CD14-positive monocyte (primary cell): ENCODE data around the gene CYB561D1. TPM values are rescaled to one million over a fixed set of nuclear protein-coding genes. Genes with fewer than 3 reads are reported as not detected.

Experiments
- DNase-seq, 3 donors: peaks; one replicate each; pipeline ENCODE4 v3.0.0-alpha.2; 2011 to 2022
- H2AFZ ChIP-seq: 2 replicates; pipeline ENCODE4 v1.6.0; 2012; ENCODE audit warnings: mild to moderate bottlenecking, low read depth, low read length, inconsistent platforms; ENCODE audit not compliant: insufficient read depth, poor library complexity, severe bottlenecking
- H3K27ac ChIP-seq, 2 donors: 1 replicate in 1 of 2; 2 replicates in 1 of 2; pipeline ENCODE4 v1.5.1; 2012 to 2013; ENCODE audit warnings: low read length in 2 of 2, control low read depth in 1 of 2, inconsistent platforms in 1 of 2, low read depth in 1 of 2, mild to moderate bottlenecking in 1 of 2
- H3K27me3 ChIP-seq, 2 donors: one replicate each; pipeline versions ENCODE4 v1.6.0 to v1.6.1; 2011 to 2013; ENCODE audit warnings: low read length in 2 of 2; ENCODE audit not compliant: control insufficient read depth in 2 of 2, insufficient read depth in 2 of 2
- H3K36me3 ChIP-seq, 2 donors: replicated peaks in 1 of 2; 1 replicate in 1 of 2; 2 replicates in 1 of 2; pipeline versions ENCODE4 v1.5.1 to v1.6.1; 2012 to 2013; ENCODE audit warnings: low read length in 2 of 2, control low read depth in 1 of 2, inconsistent platforms in 1 of 2, mild to moderate bottlenecking in 1 of 2; ENCODE audit not compliant: insufficient read depth in 2 of 2, control insufficient read depth in 1 of 2
- H3K4me1 ChIP-seq, 2 donors: 1 replicate in 1 of 2; 2 replicates in 1 of 2; pipeline versions ENCODE4 v1.5.1 to v1.6.1; 2012 to 2013; ENCODE audit warnings: low read length in 2 of 2, control low read depth in 1 of 2, inconsistent platforms in 1 of 2, mild to moderate bottlenecking in 1 of 2, moderate library complexity in 1 of 2; ENCODE audit not compliant: insufficient read depth in 2 of 2, control insufficient read depth in 1 of 2
- H3K4me2 ChIP-seq: replicated peaks from 2 replicates; pipeline ENCODE3; 2012; ENCODE audit warnings: low read length, moderate library complexity, mild to moderate bottlenecking; ENCODE audit not compliant: poor library complexity, severe bottlenecking; ENCODE audit errors: extremely low read depth
- H3K4me3 ChIP-seq, 3 experiments: fragments of 200-600 bp in 1 of 3; sonication (generic) in 1 of 3; replicated peaks in 1 of 3; 1 replicate in 2 of 3; 2 replicates in 1 of 3; pipeline ENCODE4 v1.5.1; 2011 to 2013; ENCODE audit warnings: low read length in 3 of 3, mild to moderate bottlenecking in 3 of 3, control low read depth in 2 of 3, low read depth in 2 of 3, inconsistent platforms in 1 of 3, moderate library complexity in 1 of 3
- H3K79me2 ChIP-seq: 2 replicates; pipeline ENCODE4 v1.6.0; 2012; ENCODE audit warnings: mild to moderate bottlenecking, control low read depth, inconsistent platforms, low read length, moderate library complexity; ENCODE audit not compliant: insufficient read depth
- H3K9ac ChIP-seq: 2 replicates; pipeline ENCODE4 v1.6.0; 2017; ENCODE audit warnings: low read length, mild to moderate bottlenecking; ENCODE audit not compliant: insufficient read depth, poor library complexity, severe bottlenecking
- H3K9me3 ChIP-seq, 2 donors: replicated peaks in 1 of 2; 1 replicate in 1 of 2; 2 replicates in 1 of 2; pipeline versions ENCODE4 v1.5.1 to v1.6.1; 2012 to 2013; ENCODE audit warnings: low read length in 2 of 2, control low read depth in 1 of 2; ENCODE audit not compliant: control insufficient read depth in 1 of 2, insufficient read depth in 1 of 2
- H4K20me1 ChIP-seq: 2 replicates; pipeline ENCODE4 v1.6.0; 2012; ENCODE audit warnings: mild to moderate bottlenecking, low read length, control low read depth, moderate library complexity; ENCODE audit not compliant: insufficient read depth
- H3K27ac Mint-ChIP-seq, 7 donors: one replicate each; pipeline ENCODE4 v1.8.0; 2020; ENCODE audit warnings: mild to moderate bottlenecking in 7 of 7, mixed read lengths in 7 of 7, moderate library complexity in 6 of 7, inconsistent platforms in 2 of 7
- H3K27me3 Mint-ChIP-seq, 3 donors: one replicate each; pipeline ENCODE4 v1.8.0; 2021 to 2022; ENCODE audit warnings: low read depth in 3 of 3, mild to moderate bottlenecking in 3 of 3, mixed read lengths in 3 of 3, moderate library complexity in 3 of 3, inconsistent platforms in 1 of 3
- H3K36me3 Mint-ChIP-seq, 2 donors: one replicate each; pipeline ENCODE4 v1.8.0; 2020; ENCODE audit warnings: mixed read lengths in 2 of 2, inconsistent platforms in 1 of 2, mild to moderate bottlenecking in 1 of 2
- H3K4me1 Mint-ChIP-seq: one replicate; pipeline ENCODE4 v1.8.0; 2020; ENCODE audit warnings: mild to moderate bottlenecking, mixed read lengths
- H3K4me3 Mint-ChIP-seq, 2 donors: one replicate each; pipeline ENCODE4 v1.8.0; 2020; ENCODE audit warnings: mild to moderate bottlenecking in 2 of 2, mixed read lengths in 2 of 2, moderate library complexity in 1 of 2
- H3K9me3 Mint-ChIP-seq, 7 donors: one replicate each; pipeline ENCODE4 v1.8.0; 2020 to 2022; ENCODE audit warnings: mixed read lengths in 7 of 7, mild to moderate bottlenecking in 6 of 7, moderate library complexity in 6 of 7, inconsistent platforms in 2 of 7
- CTCF ChIP-seq: fragments of 200-600 bp; IDR thresholded peaks from one replicate; pipeline ENCODE4 v1.8.0; 2022; ENCODE audit warnings: antibody characterized with exemption, mild to moderate bottlenecking
- WGBS: methylation state at CpG from one replicate; pipeline ENCODE4 v1.1.5; 2013; ENCODE audit warnings: missing lambda C conversion rate; ENCODE audit not compliant: insufficient coverage; 5-methylcytosine and 5-hydroxymethylcytosine counted together
- intact Hi-C, 2 donors: fragments of 100-400 bp; cut with micrococcal nuclease; formaldehyde crosslinking; loops; one replicate each; pipeline versions ENCODE4 v1.15.0 to v1.15.1; 2023
- polyA plus RNA-seq, 3 donors: library from polyadenylated mRNA; depleted of rRNA in 1 of 3; unstranded in 2 of 3; stranded (reverse) in 1 of 3; fragments of 300-500 nt in 2 of 3; fragments of >200 nt in 1 of 3; fragmentation: Illumina TruSeq in 2 of 3; gene quantifications; 1 replicate in 2 of 3; 2 replicates in 1 of 3; pipeline ENCODE4 v1.2.3, GENCODE V29; 2012 to 2021

Gene CYB561D1
- polyA plus RNA-seq, 3 donors: 1.4 to 13.2 (median 4.2) TPM

GRCh38 chr1:109502364-109502851, 8.5 kb downstream of the CYB561D1 start:
- peaks cover 20% of the 10 kb centered on the region for H3K4me1 Mint-ChIP-seq
- peaks cover 37 to 48% of the 10 kb centered on the region in 2 donors for H3K36me3 Mint-ChIP-seq
- H3K4me3 ChIP-seq: no peak overlapping the region

DNA sequence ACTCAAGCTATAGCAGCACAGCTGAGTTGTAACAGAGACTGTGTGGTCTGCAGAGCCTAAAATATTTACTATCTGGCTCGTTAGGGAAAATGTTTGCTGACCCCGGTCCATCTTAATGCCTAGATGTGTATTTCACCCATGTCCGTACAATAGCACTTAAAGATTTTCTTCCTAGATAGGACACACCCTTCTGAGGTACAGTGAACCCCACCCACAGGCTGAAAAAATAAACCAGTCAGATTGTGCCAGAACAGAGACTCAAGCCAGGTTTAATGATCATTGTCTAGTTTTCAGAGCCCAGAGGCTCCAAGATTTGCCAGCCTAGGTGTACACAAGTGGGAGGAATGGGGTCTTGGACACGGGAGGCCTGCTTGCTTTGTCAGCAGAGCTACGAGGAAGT, 10.0 kb downstream of the CYB561D1 start:
- peaks cover 0 to 7% of the 10 kb centered on the region in 2 donors for H3K27me3 ChIP-seq
- Mint-ChIP-seq H3K27me3 (peaks cover 4 to 13% (median 13%) of the 10 kb centered on the region in 3 donors), H3K9me3 (no peaks in the 10 kb centered on the region), H3K36me3 (peaks cover 30 to 34% of the 10 kb centered on the region in 2 donors), H3K4me1 (peaks cover 26% of the 10 kb centered on the region), H3K4me3 (no peak overlapping the region), H3K27ac (peak overlapping the region in 2 of 7 donors; percentile 12 to 69)
- H3K79me2 ChIP-seq: peaks cover 2% of the 10 kb centered on the region
- H2AFZ ChIP-seq: no peak overlapping the region
- H3K9ac ChIP-seq: no peak overlapping the region
- no peak overlapping the region for H3K27ac ChIP-seq
- DNase-seq: no peak
- H4K20me1 ChIP-seq: peaks cover 30% of the 10 kb centered on the region
- H3K36me3 ChIP-seq: peaks cover 16 to 38% of the 10 kb centered on the region in 2 donors
- H3K4me2 ChIP-seq: no peak overlapping the region
- 100% methylated on average over 3 of the region's 5 CpGs for WGBS
- TF ChIP-seq CTCF: no peak
- no peaks in the 10 kb centered on the region for H3K9me3 ChIP-seq
- intact Hi-C loops: no loop called here
- no peak overlapping the region for H3K4me3 ChIP-seq
- peaks cover 7 to 10% of the 10 kb centered on the region in 2 donors for H3K4me1 ChIP-seq

More at GRCh38 chr1:109502364-109502851, 8.5 kb downstream of the CYB561D1 start:
- Histone ChIP-seq H3K9me3 (no peaks in the 10 kb centered on the region), H3K9ac (no peak overlapping the region), H4K20me1 (peaks cover 45% of the 10 kb centered on the region), H3K4me1 (peaks cover 5 to 8% of the 10 kb centered on the region in 2 donors), H3K27me3 (no peaks in the 10 kb centered on the region), H3K27ac (no peak overlapping the region), H3K36me3 (peaks cover 29 to 53% of the 10 kb centered on the region in 2 donors), H2AFZ (no peak overlapping the region), H3K79me2 (peaks cover 13% of the 10 kb centered on the region), H3K4me2 (no peak overlapping the region)
- peaks cover 0 to 5% (median 2%) of the 10 kb centered on the region in 3 donors for H3K27me3 Mint-ChIP-seq
- WGBS: no CpG with 5 or more reads among the region's 3 CpGs
- no peak for DNase-seq
- TF ChIP-seq CTCF: no peak
- H3K9me3 Mint-ChIP-seq: no peaks in the 10 kb centered on the region
- intact Hi-C loops: no loop called here
- no peak overlapping the region for H3K4me3 Mint-ChIP-seq
- H3K27ac Mint-ChIP-seq: no peak overlapping the region
